Epidermal melanocyte (primary cell): ENCODE results near the gene TMEM127.
"Not testable (repeated sequence)": the region's sequence is repeated elsewhere in the genome, so short reads cannot be mapped to it uniquely, and the experiment has no call there.

Source experiments
- DNase-seq: peaks from one replicate; pipeline ENCODE4 v3.0.0; 2011; ENCODE audit warnings: low spot score; ENCODE audit not compliant: insufficient read length

Gene TMEM127

DNA sequence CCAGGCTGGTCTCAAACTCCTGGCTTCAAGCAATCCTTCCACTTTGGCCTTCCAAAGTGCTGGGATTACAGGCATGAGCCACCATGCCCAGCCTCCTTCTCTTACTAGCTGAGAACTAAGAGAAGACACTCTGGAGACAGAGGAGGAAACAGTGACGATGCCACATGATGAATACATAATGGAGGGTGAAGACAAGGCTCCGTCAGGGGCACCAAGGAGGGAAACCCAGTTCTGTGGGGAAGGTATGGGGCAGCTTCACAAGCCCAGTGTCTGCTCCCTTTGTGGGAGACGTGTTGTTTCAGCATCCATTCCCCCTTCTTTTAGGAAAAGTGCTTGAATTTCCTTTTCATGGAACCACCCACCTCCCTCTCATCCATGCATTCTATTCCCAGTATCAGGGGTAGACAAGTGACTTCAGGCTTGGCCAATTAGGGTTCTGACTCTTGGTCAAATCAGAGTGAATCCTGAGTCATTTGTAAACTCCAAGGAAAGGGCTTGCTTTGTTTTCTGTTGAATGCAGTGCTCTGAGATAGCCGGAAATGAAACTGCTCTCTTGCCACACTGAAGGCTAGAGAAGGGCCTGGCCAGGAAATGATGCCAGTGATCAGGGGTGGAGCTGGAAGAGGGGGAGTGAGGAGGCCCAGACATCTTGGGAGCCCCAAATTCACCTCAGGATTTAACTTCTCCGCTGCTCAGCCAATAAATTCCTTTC lies 23.7 kb downstream of the TMEM127 start:
- DNase-seq: peak; percentile 82

GRCh38 chr2:96241227-96241626 lies 24.6 kb downstream of the TMEM127 start:
- DNase-seq: no peak

- DNase-seq: no peak
Measured at GRCh38 chr2:96240341-96241038, 25.3 kb downstream of the TMEM127 start.

DNA sequence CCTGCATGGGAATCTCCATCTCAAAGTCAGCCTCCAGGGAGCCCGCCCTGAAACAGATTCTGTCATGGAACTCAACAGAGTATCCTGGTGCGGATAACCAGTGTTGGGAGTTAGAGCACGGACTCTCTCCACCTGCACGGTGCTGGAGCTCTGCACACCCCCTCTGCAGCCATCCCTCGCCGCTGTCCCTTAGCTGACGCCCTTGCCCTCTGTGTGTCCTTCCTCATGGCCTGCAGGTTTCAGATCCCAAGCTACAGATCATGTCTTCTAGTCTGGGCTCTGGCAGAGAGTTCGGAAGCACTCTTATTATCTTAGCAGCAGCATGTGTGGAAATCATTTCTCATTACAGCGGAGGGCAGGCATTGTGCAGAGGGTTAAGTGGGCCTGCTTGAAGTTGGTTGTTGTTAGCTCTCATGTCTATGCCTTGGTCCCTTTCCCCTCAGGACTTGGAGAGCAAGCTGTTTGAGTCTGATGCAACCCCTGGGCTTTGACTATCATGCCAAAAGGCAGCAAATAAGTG lies 26.0 kb downstream of the TMEM127 start:
- DNase-seq: no peak

DNA sequence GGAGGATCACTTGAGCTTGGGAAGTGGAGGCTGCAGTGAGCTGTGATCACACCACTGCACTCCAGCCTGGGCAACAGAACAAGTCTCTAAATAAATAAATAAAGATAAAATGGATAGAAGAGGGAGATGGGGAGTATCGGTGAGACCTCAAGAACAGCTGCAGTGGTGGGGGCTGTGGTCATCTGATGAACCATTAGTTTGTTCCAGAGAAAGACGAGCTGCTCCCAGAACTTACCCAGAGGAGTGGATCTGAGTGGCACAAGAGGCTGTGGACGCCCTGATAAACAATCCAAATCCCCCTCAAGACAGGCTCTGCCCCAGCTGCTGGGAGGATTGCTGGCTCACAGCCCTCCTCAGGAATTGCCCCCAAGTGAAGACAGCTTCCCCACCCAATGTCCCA lies 26.7 kb downstream of the TMEM127 start:
- DNase-seq: no peak

- DNase-seq: no peak
Measured at GRCh38 chr2:96238266-96238665, 27.5 kb downstream of the TMEM127 start.

DNA sequence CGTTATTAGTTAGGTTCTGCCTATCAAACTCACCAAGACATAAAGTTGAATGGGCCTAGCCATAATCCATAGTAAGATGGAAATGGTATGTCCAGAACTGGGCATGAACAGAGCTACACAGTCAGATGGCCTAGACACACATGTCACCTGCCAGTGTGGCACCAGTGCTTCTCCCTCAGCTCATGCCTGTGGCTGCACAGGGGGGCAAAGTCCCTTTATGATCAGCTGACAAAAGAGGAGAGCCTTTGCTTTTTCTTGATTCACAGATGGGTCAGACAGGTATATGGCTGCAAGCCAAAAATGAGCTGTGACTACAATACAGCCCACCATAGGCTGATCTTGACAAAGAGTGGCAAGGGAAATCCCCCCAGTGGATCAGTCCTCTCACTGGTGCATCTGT lies 28.9 kb downstream of the TMEM127 start:
- DNase-seq: no peak

- DNase-seq: no peak
Measured at GRCh38 chr2:96233880-96234316, 31.9 kb downstream of the TMEM127 start.

DNA sequence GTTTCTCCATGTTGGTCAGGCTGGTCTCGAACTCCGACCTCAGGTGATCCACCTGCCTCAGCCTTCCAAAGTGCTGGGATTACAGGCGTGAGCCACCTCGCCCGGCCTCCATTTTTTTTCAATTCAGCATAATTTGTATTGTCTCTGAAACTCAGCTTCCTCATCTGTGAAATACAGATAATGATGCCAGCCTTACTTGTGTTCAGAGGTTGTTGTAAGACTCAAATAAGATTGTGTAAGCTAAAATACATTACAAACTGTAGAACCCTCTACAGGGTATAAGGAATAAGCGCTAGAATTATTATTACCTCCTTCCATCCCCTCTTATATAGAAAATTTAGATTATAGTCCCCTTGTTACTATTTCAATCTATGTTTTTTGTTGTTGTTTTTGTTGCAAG lies 32.4 kb downstream of the TMEM127 start:
- no peak for DNase-seq

DNA sequence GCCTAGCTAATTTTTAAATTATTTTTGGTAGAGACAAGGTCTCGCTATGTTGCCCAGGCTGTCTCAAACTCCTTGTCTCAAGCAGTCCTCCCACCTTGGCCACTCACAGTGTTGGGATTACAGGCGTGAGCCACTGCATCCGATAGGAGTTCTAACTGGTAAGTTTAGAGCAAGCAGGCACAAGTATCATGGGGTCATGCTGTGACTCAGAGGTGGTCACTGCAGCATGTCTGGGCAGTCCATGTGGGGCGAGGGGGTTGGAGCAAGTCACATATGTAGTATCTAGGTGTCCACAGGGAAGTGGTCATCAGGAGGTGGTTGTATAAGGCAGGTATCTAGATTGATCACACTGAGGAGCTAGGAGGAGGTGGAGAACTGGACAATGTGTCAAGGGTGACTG lies 34.5 kb downstream of the TMEM127 start:
- no peak for DNase-seq

- DNase-seq: no peak
Measured at GRCh38 chr2:96225016-96225533, 40.7 kb downstream of the TMEM127 start.

DNA sequence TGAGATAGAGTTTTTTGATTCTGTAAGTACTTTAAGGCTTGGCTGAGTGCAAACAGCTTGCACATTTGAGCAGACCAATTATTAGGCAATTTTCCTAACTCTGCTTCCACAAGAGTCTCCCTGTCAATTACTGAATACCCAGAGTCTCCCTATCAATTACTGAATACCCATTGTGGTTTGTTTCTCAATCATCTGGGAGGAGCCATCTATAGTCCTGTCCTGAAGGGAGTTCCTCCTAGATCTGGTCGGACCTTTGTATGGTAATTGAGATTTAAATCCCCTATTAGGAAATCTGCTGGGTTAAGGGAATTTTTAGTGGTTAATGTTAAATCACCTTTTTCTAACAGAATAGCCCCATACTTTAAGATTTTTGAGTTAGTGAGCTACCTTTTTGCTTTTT lies 44.7 kb downstream of the TMEM127 start:
- DNase-seq: not testable (repeated sequence)

GRCh38 chr2:96219959-96220358 lies 45.8 kb downstream of the TMEM127 start:
- not testable (repeated sequence) for DNase-seq

DNA sequence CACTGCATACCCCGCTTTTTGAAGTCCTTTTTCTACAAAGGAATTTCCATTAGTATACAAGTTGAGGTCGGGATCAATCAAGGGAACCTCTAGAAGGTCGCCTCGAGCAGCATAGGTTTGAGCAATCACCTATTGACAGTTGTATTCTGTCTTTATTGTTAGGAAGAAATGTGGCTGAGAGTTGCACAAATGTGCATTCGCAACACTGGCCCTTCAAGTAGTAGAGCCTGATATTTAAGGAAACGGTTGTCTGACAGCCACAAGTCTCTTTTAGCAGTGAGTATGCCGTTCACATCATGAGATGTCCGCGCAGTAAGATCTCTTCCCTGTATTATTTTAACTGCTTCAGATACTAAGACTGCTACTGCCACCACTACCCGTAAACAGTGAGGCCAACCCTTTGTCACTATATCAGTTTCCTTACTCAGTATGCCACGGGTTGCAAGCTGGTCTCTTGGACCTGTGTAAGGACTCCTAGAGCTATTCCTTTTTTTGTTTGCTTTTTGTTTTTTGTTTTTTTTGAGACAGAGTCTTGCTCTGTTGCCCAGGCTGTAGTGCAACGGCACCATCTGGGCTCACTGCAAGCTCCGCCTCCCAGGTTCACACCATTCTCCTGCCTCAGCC lies 47.2 kb downstream of the TMEM127 start:
- DNase-seq: no peak

DNA sequence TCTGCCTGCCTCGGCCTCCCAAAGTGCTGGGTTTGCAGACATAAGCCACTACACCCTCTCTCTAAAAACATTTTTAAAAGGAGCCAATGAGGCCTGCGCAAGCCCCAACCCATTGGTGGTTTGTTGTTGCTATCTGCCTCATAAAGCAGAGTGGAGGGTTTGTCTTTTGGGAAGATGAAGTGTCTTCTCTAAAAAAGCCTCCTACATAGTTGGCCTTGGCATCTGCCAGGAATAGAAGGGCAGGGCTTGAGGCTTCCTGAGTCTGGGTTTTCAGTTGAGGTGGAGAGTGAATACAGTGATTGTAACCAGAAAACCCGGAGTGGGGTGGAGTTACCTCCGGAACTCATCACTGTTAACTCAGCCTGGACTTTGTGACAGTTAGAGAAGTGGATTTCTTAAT lies 51.2 kb downstream of the TMEM127 start:
- no peak for DNase-seq

- DNase-seq: no peak
Measured at GRCh38 chr2:96213379-96213778, 52.4 kb downstream of the TMEM127 start.

DNA sequence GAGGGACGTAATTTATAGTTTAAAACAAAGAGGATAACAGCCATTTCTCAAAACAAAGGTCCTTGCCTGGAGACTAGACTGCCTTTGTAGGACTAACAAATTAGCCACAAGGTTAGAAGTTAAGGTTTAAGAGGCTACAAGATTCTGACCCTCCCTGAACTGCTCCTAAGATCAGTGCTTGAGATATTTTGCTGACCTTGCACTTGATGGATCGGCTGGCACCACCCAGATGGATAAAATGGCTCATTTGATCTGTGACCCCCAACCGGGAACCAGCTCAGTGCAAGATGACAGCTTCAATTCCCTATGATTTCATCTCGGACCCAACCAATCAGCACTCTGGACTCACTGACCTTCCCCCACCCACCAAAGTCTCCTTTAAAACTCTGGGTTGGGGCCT lies 53.5 kb downstream of the TMEM127 start:
- DNase-seq: no peak

GRCh38 chr2:96209729-96210085 lies 56.1 kb downstream of the TMEM127 start:
- no peak for DNase-seq

- DNase-seq: no peak
Measured at GRCh38 chr2:96209011-96209728, 56.6 kb downstream of the TMEM127 start.

DNA sequence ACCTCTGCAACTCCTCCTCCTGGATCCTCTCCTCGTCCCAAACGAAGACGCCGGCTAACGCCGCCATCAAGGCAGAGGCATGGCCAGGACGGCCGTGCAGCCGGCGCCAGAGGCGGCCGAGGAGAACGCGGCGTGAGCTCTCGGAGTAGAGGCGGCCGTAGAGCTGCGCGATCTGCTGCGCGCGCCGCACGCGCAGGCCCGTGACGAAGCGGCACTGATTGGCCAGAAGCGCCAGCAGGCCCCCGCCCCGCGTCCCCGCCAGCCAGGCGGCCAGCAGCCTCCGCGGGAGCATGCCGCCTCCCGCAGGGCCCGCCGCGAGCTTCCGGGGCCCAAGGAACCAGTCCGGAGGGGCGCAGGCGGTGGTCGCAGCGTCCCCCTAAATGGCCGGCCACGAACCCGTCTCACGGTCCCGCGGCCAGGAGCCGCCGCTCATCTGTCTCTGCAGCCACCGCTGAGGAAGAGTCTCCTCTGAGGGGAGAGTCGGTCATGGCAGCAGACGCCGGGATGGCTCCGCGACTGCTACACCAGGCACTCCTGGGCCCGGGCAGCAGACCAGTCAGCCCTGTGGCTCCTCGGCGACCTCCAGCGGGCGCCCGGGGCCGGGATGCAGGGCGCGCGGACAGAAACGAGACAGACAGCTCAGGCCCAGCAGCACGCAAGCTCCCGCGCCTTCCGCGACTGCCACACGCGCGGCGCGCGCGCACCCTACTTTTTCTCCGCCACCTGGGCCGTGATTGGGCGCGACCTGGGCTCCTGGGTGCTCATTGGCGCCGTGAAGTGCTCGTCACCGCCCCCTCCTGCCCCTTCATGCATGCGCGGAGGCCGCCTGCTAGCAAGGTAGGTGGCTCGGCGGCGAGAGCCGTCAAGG lies 57.4 kb downstream of the TMEM127 start, which contains the start of gene STARD7:
Gene STARD7, minus strand, starts transcription at position 685 of the 868 bp plus-strand sequence. Its CDS starts 393 bp downstream, at position 292.
- peak; percentile 89 for DNase-seq
